H1 (cell line): Measurements from ENCODE around the gene C13orf42. TPM values are rescaled to one million over a fixed set of nuclear protein-coding genes. Genes with fewer than 3 reads are reported as not detected.

ENCODE experiments used
- CTCF ChIA-PET: fragments of 300-600 bp; sonication (Branson Sonifier 250); formaldehyde crosslinking; loops from one replicate; lab custom pipeline; 2021; ENCODE audit not compliant: partially characterized antibody; lab: Charles Lee
- POLR2A ChIA-PET: fragments of 300-600 bp; sonication (Branson Sonifier 250); formaldehyde crosslinking; loops from one replicate; lab custom pipeline; 2021; ENCODE audit warnings: inconsistent platforms; ENCODE audit not compliant: partially characterized antibody; lab: Charles Lee
- DNase-seq, 2 experiments: peaks; one replicate each; pipeline versions ENCODE4 v3.0.0 to v3.0.0-alpha.2; 2010 to 2022; ENCODE audit warnings: low spot score in 2 of 2, low read depth in 1 of 2, mixed read lengths in 1 of 2
- FAIRE-seq: peaks from 2 replicates; lab custom pipeline; 2011; peaks lifted over from hg19 to GRCh38; lab: Jason Lieb, UNC
- H2AFZ ChIP-seq: 2 replicates; pipeline ENCODE4 v1.8.1; 2012; ENCODE audit warnings: low read length, inconsistent platforms
- H2AK5ac ChIP-seq: 2 replicates; pipeline ENCODE4 v1.6.1; 2013; ENCODE audit warnings: low read depth, low read length
- H2BK120ac ChIP-seq: replicated peaks from 2 replicates; pipeline ENCODE3; 2013; ENCODE audit warnings: low read depth, low read length, inconsistent platforms
- H2BK12ac ChIP-seq: 2 replicates; pipeline ENCODE4 v1.6.1; 2013; ENCODE audit warnings: low read depth, low read length
- H2BK15ac ChIP-seq: 2 replicates; pipeline ENCODE4 v1.6.1; 2013; ENCODE audit warnings: low read length
- H2BK20ac ChIP-seq: 2 replicates; pipeline ENCODE4 v1.6.1; 2013; ENCODE audit warnings: low read length
- H2BK5ac ChIP-seq: 2 replicates; pipeline ENCODE4 v1.6.1; 2013; ENCODE audit warnings: low read depth, low read length
- H3K14ac ChIP-seq: 2 replicates; pipeline ENCODE4 v1.6.1; 2013; ENCODE audit warnings: inconsistent platforms; ENCODE audit not compliant: insufficient read length
- H3K18ac ChIP-seq: 2 replicates; pipeline ENCODE4 v1.6.1; 2013; ENCODE audit warnings: low read length; ENCODE audit errors: extremely low read depth
- H3K23ac ChIP-seq: 2 replicates; pipeline ENCODE4 v1.6.1; 2013; ENCODE audit warnings: inconsistent platforms; ENCODE audit not compliant: insufficient read length
- H3K23me2 ChIP-seq: 2 replicates; pipeline ENCODE4 v1.6.1; 2013; ENCODE audit warnings: low read depth, low read length
- H3K27ac ChIP-seq: 2 replicates; pipeline ENCODE4 v1.6.1; 2011; ENCODE audit warnings: low read depth, low read length, inconsistent platforms
- H3K27me3 ChIP-seq, 4 experiments: replicated peaks in 1 of 4; 1 replicate in 1 of 4; 2 replicates in 3 of 4; pipeline versions ENCODE4 v1.6.1 to v1.8.1; 2011 to 2013; ENCODE audit warnings: low read length in 3 of 4, mild to moderate bottlenecking in 3 of 4, inconsistent platforms in 2 of 4, mixed read lengths in 2 of 4, moderate library complexity in 1 of 4; ENCODE audit not compliant: control insufficient read depth in 3 of 4, insufficient read depth in 3 of 4; ENCODE audit errors: extremely low read depth in 1 of 4
- H3K36me3 ChIP-seq, 4 experiments: 2 replicates each; pipeline versions ENCODE4 v1.6.1 to v1.8.1; 2011 to 2013; ENCODE audit warnings: mild to moderate bottlenecking in 4 of 4, low read length in 3 of 4, moderate library complexity in 2 of 4, control low read depth in 1 of 4, inconsistent platforms in 1 of 4; ENCODE audit not compliant: insufficient read depth in 4 of 4, control insufficient read depth in 2 of 4
- H3K4ac ChIP-seq: replicated peaks from 2 replicates; pipeline ENCODE3; 2013; ENCODE audit warnings: low read length, low read depth, mixed read lengths, inconsistent platforms; ENCODE audit not compliant: insufficient read length
- H3K4me1 ChIP-seq, 4 experiments: replicated peaks in 1 of 4; 1 replicate in 1 of 4; 2 replicates in 3 of 4; pipeline versions ENCODE4 v1.6.1 to v1.8.1; 2011 to 2013; ENCODE audit warnings: low read length in 3 of 4, inconsistent platforms in 2 of 4, mixed read lengths in 1 of 4; ENCODE audit not compliant: insufficient read depth in 4 of 4, control insufficient read depth in 3 of 4
- H3K4me2 ChIP-seq, 2 experiments: 2 replicates each; pipeline versions ENCODE4 v1.6.1 to v1.8.1; 2011 to 2013; ENCODE audit warnings: low read depth in 2 of 2, low read length in 2 of 2, control low read depth in 1 of 2, inconsistent platforms in 1 of 2, mild to moderate bottlenecking in 1 of 2; ENCODE audit not compliant: insufficient read depth in 1 of 2
- H3K4me3 ChIP-seq, 4 experiments: fragments of 200-600, 300-600 bp in 1 of 4; sonication (generic), shearing (Covaris generic), sonication (Bioruptor Twin) in 1 of 4; 2 replicates each; pipeline versions ENCODE4 v1.5.1 to v1.8.1; 2011 to 2016; ENCODE audit warnings: low read length in 4 of 4, low read depth in 3 of 4, control low read depth in 2 of 4, inconsistent platforms in 2 of 4, mild to moderate bottlenecking in 2 of 4, mixed read lengths in 1 of 4, moderate library complexity in 1 of 4; ENCODE audit not compliant: insufficient read depth in 2 of 4; ENCODE audit errors: extremely low read depth in 1 of 4
- H3K56ac ChIP-seq: replicated peaks from 2 replicates; pipeline ENCODE3; 2013; ENCODE audit warnings: low read depth, mild to moderate bottlenecking, mixed read lengths, low read length, inconsistent platforms; ENCODE audit not compliant: insufficient read length
- H3K79me1 ChIP-seq: 2 replicates; pipeline ENCODE4 v1.6.1; 2013; ENCODE audit warnings: low read depth, low read length, control low read depth
- H3K79me2 ChIP-seq, 2 experiments: 2 replicates each; pipeline versions ENCODE4 v1.6.1 to v1.8.1; 2012 to 2013; ENCODE audit warnings: low read length in 2 of 2, mild to moderate bottlenecking in 2 of 2, inconsistent platforms in 1 of 2; ENCODE audit not compliant: insufficient read depth in 2 of 2, control insufficient read depth in 1 of 2
- H3K9ac ChIP-seq, 4 experiments: replicated peaks in 1 of 4; 1 replicate in 1 of 4; 2 replicates in 3 of 4; pipeline versions ENCODE4 v1.6.1 to v1.8.1; 2011 to 2013; ENCODE audit warnings: low read depth in 3 of 4, low read length in 3 of 4, control low read depth in 2 of 4, mild to moderate bottlenecking in 2 of 4, moderate library complexity in 2 of 4, inconsistent platforms in 1 of 4; ENCODE audit errors: extremely low read depth in 1 of 4
- H3K9me3 ChIP-seq, 2 experiments: 2 replicates each; pipeline versions ENCODE4 v1.6.1 to v1.8.1; 2012 to 2013; ENCODE audit warnings: mild to moderate bottlenecking in 2 of 2, moderate library complexity in 2 of 2, control low read depth in 1 of 2, inconsistent platforms in 1 of 2, low read depth in 1 of 2, low read length in 1 of 2, mixed read lengths in 1 of 2; ENCODE audit not compliant: insufficient read depth in 2 of 2
- H4K20me1 ChIP-seq, 2 experiments: replicated peaks in 1 of 2; 2 replicates each; pipeline versions ENCODE3 to v1.8.1; 2011 to 2013; ENCODE audit warnings: inconsistent platforms in 2 of 2, low read length in 2 of 2, mild to moderate bottlenecking in 1 of 2; ENCODE audit not compliant: insufficient read depth in 2 of 2, control insufficient read depth in 1 of 2
- H4K5ac ChIP-seq: 2 replicates; pipeline ENCODE4 v1.6.1; 2013; ENCODE audit warnings: low read length, low read depth, mixed read lengths, inconsistent platforms; ENCODE audit not compliant: insufficient read length
- H4K8ac ChIP-seq: 2 replicates; pipeline ENCODE4 v1.8.0; 2013; ENCODE audit warnings: mild to moderate bottlenecking, moderate library complexity, low read length, inconsistent platforms; ENCODE audit not compliant: insufficient read depth; ENCODE audit errors: extremely low read depth
- H4K91ac ChIP-seq: replicated peaks from 2 replicates; pipeline ENCODE3; 2013; ENCODE audit warnings: low read length, mixed read lengths, inconsistent platforms; ENCODE audit not compliant: insufficient read length
- RAD21 ChIP-seq, 2 experiments: IDR thresholded peaks in 1 of 2; conservative IDR thresholded peaks in 1 of 2; 2 replicates each; pipeline ENCODE4 v1.6.1; 2011; ENCODE audit warnings: low read depth in 2 of 2, low read length in 2 of 2, improper control_type of control experiment in 1 of 2, inconsistent platforms in 1 of 2, mild to moderate bottlenecking in 1 of 2, moderate library complexity in 1 of 2
- RFX5 ChIP-seq: IDR thresholded peaks from 2 replicates; pipeline ENCODE4 v1.6.1; 2011; ENCODE audit warnings: low read depth, low read length, improper control_type of control experiment, borderline replicate concordance
- WGBS, 2 experiments: shearing (Covaris generic) in 1 of 2; methylation state at CpG; one replicate each; pipeline versions ENCODE4 v1.1.6 to v1.1.7; 2013 to 2015; ENCODE audit warnings: low lambda C conversion rate in 2 of 2, mixed read lengths in 2 of 2, inconsistent platforms in 1 of 2, low coverage in 1 of 2, missing lambda C conversion rate in 1 of 2; ENCODE audit not compliant: insufficient replicate concordance in 2 of 2, insufficient coverage in 1 of 2, insufficient read length in 1 of 2; ENCODE audit errors: extremely low coverage in 1 of 2, missing lambda C conversion rate in 1 of 2; 5-methylcytosine and 5-hydroxymethylcytosine counted together
- polyA plus RNA-seq, 7 experiments: library from polyadenylated mRNA; depleted of rRNA in 3 of 7; stranded (reverse) in 5 of 7; unstranded in 2 of 7; fragments of >200 nt in 5 of 7; fragments of 200-250 nt in 2 of 7; gene quantifications; 1 replicate in 5 of 7; 2 replicates in 1 of 7; 4 replicates in 1 of 7; pipeline versions ENCODE4 v1.2.1 to v1.2.3, GENCODE V29; 2011 to 2013; ENCODE audit warnings: missing spikeins in 2 of 7, mixed read lengths in 2 of 7
- total RNA-seq: library from RNA; stranded (reverse); fragmentation: NEBNext Ultra II Directional; extraction: Animal tissue kit (Norgen Biotek cat#: 25700); gene quantifications from 2 replicates; pipeline ENCODE4 v1.2.1, GENCODE V29; 2021

C13orf42 gene
- total and polyA plus RNA-seq, 2 of the 8 experiments (the other 6 are each of a cell fraction or from before 2014, with no cell fraction given): 9.9 to 10.1 TPM

GRCh38 chr13:51047434-51048165 lies 63.5 kb downstream of the C13orf42 start:
- no peak overlapping the region for H3K18ac ChIP-seq
- H3K79me1 ChIP-seq: no peaks in the 10 kb centered on the region
- no peaks in the 10 kb centered on the region for H3K79me2 ChIP-seq
- H2AFZ ChIP-seq: no peak overlapping the region
- no peak overlapping the region for H2BK120ac ChIP-seq
- H3K4me2 ChIP-seq: no peak overlapping the region
- H2BK20ac ChIP-seq: no peak overlapping the region
- H3K14ac ChIP-seq: no peak overlapping the region
- H3K23me2 ChIP-seq: no peaks in the 10 kb centered on the region; the same call in 1 of the 2 replicates
- H4K91ac ChIP-seq: no peak overlapping the region
- no peak overlapping the region for H3K4ac ChIP-seq
- H3K4me1 ChIP-seq: no peaks in the 10 kb centered on the region
- FAIRE-seq: no peak
- no peak overlapping the region for H3K23ac ChIP-seq
- H4K20me1 ChIP-seq: no peaks in the 10 kb centered on the region
- H4K5ac ChIP-seq: no peak overlapping the region
- H2BK15ac ChIP-seq: no peak overlapping the region
- no peak for TF ChIP-seq RFX5
- TF ChIP-seq RAD21 (IDR thresholded peaks at IDR 0.05 in 1 of 2, conservative IDR thresholded peaks at IDR 0.05 in 1 of 2; ENCODE audit: low read depth in 2 of 2, low read length in 2 of 2): peak; percentile 35 to 44; a peak in 3 of 4 replicates
- no peak overlapping the region for H3K4me3 ChIP-seq
- no peaks in the 10 kb centered on the region for H3K9me3 ChIP-seq
- H3K9ac ChIP-seq: no peak overlapping the region
- POLR2A ChIA-PET: interaction anchor here (0.6 kb wide), 1 partner anchor 11 kb away, joined by 3 read pairs; no protein-coding TSS in a partner anchor
- WGBS, 2 experiments: 87% methylated on average over 6 of the region's 6 CpGs; no CpG with 5 or more reads in 1 of the 2 experiments
- H2AK5ac ChIP-seq: no peak overlapping the region
- no peak overlapping the region for H3K56ac ChIP-seq
- no peak overlapping the region for H2BK12ac ChIP-seq
- H3K27ac ChIP-seq: no peak overlapping the region
- no peak overlapping the region for H2BK5ac ChIP-seq
- H4K8ac ChIP-seq: no peak overlapping the region
- CTCF ChIA-PET: interaction anchor here (0.6 to 1.6 kb wide), 4 partner anchors 11 to 58 kb away, joined by 3 to 5 read pairs (median 3); no protein-coding TSS in a partner anchor
- no peaks in the 10 kb centered on the region for H3K27me3 ChIP-seq
- no peaks in the 10 kb centered on the region for H3K36me3 ChIP-seq
- peak in 1 of 2 experiments; percentile 7 for DNase-seq
